GM15510 (cell line): ENCODE results near the gene OXGR1.

Experiments used
- POLR2A ChIP-seq: IDR thresholded peaks from 3 replicates; pipeline ENCODE4 v1.6.1; 2011; ENCODE audit warnings: borderline replicate concordance; ENCODE audit not compliant: insufficient read length; ENCODE audit errors: extremely low read depth

Gene OXGR1

DNA sequence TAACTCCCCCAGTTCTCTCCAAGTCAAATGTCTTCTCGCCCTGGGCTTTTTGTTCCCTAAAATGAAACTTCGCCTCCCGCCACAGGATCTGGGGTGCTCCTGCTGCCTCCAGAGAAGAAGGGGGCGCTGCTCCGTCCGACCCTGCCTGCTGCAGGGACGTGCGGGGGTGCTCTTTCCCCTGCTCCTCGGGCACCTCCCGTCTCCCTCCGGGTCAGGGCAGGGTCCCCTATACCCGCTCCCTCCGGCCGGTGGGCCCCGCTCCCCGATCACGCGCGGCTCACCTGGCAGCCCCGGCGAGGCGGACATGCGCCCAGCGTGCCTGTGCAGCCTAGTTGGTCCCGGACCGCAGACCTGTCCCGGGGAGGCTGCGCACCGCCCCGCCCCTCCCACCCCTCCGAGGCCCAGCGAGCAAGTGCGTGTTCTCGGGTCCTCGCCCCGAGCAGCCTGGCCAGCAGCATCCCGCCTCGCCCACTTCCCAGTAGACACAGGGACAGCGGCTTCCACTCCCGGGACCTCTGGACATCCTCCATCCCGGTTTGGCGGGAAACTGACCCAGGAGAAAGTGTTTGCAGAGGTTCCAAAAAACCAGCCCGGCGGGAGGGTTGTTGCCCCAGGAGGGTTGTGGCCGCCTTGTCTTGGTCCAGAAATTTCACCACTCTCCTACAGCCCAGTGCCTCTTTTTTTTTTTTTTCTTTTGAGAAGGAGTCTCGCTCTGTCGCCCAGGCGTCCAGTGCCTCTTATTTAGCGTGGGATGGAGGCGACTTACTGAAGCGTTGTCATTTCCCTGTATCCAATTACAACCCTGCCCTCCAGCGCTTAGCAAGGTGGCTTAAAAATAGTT, at the start of gene OXGR1:
Gene OXGR1, minus strand, starts transcription at position 460 of the 841 bp plus-strand sequence. CDS start 6,717 bp downstream, outside the sequence.
- no peak for TF ChIP-seq POLR2A

- TF ChIP-seq POLR2A: no peak
Measured at GRCh38 chr13:97043302-97043701, 49.0 kb upstream of the OXGR1 start.

DNA sequence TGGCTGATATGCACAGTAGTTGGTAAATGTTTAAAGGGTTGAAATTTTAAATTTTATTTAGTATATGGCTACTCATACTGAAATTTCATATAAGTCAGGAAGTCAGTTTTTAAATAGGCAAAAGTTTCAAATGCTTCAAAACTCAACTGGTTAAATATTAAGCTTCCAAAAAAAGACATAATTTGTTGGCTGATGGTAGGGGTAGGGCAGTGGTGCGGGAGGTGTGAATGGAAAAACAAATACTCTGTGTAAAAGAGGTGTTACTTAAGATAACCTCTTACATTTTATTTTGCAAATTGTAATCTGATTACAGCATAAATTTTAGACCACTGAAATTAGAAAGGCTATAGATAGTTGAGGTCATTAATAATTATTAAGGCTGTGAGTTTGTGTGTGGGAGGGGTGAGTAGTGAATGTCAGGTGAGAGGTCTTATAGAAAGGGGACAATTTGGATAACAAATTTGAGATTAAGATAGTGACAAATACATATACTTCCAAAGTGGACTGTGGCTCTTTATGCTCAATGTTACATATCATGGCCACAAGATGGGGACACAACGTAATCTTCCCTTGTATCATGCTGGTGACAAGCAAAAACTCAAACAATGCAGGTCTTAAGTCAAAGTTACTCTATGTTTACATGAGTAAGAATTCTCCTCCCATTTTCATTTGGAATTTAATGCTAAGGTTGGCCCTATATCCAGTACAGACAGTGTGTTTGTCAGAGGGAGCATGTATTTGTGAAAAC, 36.6 kb upstream of the OXGR1 start:
- no peak for TF ChIP-seq POLR2A

GRCh38 chr13:97028441-97029299, 34.4 kb upstream of the OXGR1 start:
- TF ChIP-seq POLR2A: no peak

DNA sequence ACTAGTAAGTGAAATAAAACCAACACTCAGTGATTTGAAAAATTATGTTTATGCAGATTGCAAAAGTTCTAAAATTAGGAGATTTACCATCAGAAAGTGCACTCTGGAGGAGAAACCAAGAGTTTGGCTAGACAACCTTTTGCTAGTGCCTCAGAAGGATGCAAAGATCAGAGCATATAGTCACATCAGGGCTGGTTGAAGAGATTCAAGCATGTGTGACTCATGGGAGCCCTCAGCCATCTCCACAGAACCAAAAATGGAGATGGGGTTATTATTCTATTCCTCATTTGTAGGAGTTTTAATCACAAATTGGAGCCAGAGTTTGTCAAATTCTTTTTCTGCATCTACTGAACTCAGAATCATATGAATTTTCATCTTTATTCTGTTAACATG, 32.9 kb upstream of the OXGR1 start:
- no peak for TF ChIP-seq POLR2A

DNA sequence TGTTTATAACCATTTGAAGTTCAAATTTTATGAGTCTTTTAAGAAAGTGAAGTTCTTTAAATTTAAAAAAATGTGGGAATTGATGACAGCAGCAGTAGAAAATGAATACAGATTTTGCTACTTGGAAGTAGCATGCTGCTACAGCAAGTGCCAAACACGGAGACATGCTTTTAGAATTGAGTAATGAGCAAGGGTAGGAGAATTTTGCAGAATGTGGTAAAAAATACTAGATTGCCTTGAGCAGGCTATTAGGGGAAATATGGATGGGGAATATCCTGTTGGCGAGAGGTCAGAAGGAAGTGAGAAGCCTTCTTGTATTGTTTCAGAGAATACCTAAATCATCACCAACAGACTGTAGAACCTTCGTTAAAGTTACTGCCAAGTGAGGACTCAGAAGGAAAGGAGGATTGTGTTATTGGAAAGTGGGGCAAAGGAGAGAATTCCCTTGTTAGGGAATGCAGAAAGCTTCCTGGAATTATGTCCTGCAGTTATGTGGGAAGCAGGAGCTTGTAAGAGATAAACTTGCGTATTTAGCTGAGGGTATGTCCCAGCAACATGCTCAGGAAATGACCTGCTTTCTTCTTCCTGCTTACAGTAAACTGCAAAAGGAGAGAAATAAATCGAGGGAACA, 32.4 kb upstream of the OXGR1 start:
- TF ChIP-seq POLR2A: no peak

GRCh38 chr13:97023117-97023516, 28.8 kb upstream of the OXGR1 start:
- no peak for TF ChIP-seq POLR2A

GRCh38 chr13:97021241-97021640, 27.0 kb upstream of the OXGR1 start:
- TF ChIP-seq POLR2A: no peak

DNA sequence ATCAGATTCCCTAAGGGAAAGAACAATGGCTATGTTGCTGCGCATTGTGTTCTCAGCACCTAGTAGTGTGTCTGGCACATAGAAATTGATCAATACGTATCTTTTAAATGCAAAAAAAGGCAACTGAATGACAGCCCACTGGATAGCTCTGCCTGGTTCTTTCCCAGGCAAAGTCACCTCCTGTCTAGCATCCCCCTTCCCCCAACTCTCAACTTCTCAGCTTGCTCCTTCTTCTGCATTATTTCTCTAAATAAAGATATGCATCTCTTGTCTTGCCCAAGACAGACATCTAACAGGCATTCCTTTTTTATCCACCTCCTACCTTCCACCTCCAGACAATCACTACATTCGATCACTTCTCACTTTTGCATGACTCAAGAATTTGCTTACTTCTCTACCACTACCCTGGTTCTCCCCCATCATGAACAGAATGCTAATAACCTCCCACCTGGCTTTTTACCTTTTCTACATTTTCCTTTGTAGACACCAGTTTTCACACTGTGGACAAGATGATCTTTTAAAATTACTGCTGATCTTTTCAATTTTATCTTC, 26.5 kb upstream of the OXGR1 start:
- no peak for TF ChIP-seq POLR2A

GRCh38 chr13:97020194-97020593, 25.9 kb upstream of the OXGR1 start:
- TF ChIP-seq POLR2A: no peak

DNA sequence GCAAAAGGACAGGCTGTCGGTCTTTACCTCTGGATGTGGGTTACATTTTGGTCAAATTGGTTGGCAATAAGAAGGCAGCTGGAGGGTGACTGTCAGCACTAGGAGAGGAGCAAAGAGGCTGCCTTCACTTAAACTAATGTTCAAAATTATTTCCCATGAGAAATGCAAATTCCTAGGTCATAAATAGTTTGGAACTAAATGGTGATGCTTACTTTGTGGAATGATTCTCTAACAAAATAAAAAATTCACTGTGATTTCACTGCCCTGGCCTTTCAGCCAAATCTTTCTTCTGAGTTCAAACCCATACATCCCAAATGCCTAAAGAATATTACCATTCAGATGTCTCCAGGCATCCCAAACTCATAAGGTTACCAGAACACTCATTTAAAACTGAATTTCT, 25.0 kb upstream of the OXGR1 start:
- TF ChIP-seq POLR2A: no peak

GRCh38 chr13:97018029-97018819, 23.9 kb upstream of the OXGR1 start:
- no peak for TF ChIP-seq POLR2A

DNA sequence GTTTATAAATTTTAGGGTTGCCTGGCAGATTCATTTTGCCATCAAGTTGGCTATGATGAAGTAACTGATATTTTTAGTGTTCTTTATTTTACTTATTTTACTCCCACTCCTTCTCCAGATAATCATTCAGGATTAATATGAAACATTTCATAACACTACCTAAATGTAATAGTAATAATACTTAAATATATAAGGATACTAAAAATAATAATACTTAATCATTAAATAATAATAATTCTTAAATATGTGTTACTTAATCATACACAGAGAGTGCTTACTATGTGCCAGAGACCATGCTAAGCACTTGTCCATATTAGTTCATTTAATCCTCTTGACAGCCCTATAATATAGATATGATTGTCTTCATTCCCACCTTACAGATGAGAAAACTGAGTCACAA, 23.0 kb upstream of the OXGR1 start:
- TF ChIP-seq POLR2A: no peak
